Measurements from ENCODE around the gene C22orf31.
"Not testable (repeated sequence)": the region's sequence is repeated elsewhere in the genome, so short reads cannot be mapped to it uniquely, and the experiment has no call there.

C22orf31 gene

GRCh38 chr22:29061773-29062172, at the start of gene C22orf31:
Gene C22orf31 (minus strand): TSS chr22:29061831. CDS start chr22:29061792, 39 bp downstream.
- no peak for DNase-seq

GRCh38 chr22:29110946-29111345, 49.3 kb upstream of the C22orf31 start:
- DNase-seq, result no peak

GRCh38 chr22:29109822-29110221, 48.2 kb upstream of the C22orf31 start:
- DNase-seq, result no peak

GRCh38 chr22:29108137-29108536, 46.5 kb upstream of the C22orf31 start:
- no peak for DNase-seq

GRCh38 chr22:29106839-29107238, 45.2 kb upstream of the C22orf31 start:
- DNase-seq, result no peak

GRCh38 chr22:29105468-29105867, 43.8 kb upstream of the C22orf31 start:
- DNase-seq, result no peak

GRCh38 chr22:29103121-29103520, 41.5 kb upstream of the C22orf31 start:
- no peak for DNase-seq

- DNase-seq, result peak; percentile 26
Measured at GRCh38 chr22:29102300-29102699, 40.7 kb upstream of the C22orf31 start.

- no peak for DNase-seq
Measured at GRCh38 chr22:29098296-29098695, 36.7 kb upstream of the C22orf31 start.

GRCh38 chr22:29096736-29097669, 35.4 kb upstream of the C22orf31 start:
- DNase-seq, result no peak

GRCh38 chr22:29095459-29095858, 33.8 kb upstream of the C22orf31 start:
- no peak for DNase-seq

GRCh38 chr22:29093501-29094300, 32.1 kb upstream of the C22orf31 start:
- no peak for DNase-seq

GRCh38 chr22:29093030-29093429, 31.4 kb upstream of the C22orf31 start:
- no peak for DNase-seq

- DNase-seq, result no peak
Measured at GRCh38 chr22:29092243-29092642, 30.6 kb upstream of the C22orf31 start.

GRCh38 chr22:29090039-29090438, 28.4 kb upstream of the C22orf31 start:
- DNase-seq, result no peak

GRCh38 chr22:29089507-29089906, 27.9 kb upstream of the C22orf31 start:
- no peak for DNase-seq

GRCh38 chr22:29088809-29089208, 27.2 kb upstream of the C22orf31 start:
- no peak for DNase-seq

GRCh38 chr22:29087012-29087411, 25.4 kb upstream of the C22orf31 start:
- no peak for DNase-seq

GRCh38 chr22:29083933-29084591, 22.4 kb upstream of the C22orf31 start:
- no peak for DNase-seq

- DNase-seq, result not testable (repeated sequence)
Measured at GRCh38 chr22:29083576-29083932, 21.9 kb upstream of the C22orf31 start.

- DNase-seq, result no peak
Measured at GRCh38 chr22:29082826-29083545, 21.4 kb upstream of the C22orf31 start.

- DNase-seq, result peak; percentile 17
Measured at GRCh38 chr22:29081517-29082236, 20.0 kb upstream of the C22orf31 start.

Data from NCI-H1694 treated with DMSO at 0.1 percent for 48 hours (cell line).